ENCODE results near the gene STPG3. TPM values are rescaled to one million over a fixed set of nuclear protein-coding genes. Genes with fewer than 3 reads are reported as not detected.

The STPG3 gene
- total RNA-seq, 2 experiments from 2014 or later: not detected

DNA sequence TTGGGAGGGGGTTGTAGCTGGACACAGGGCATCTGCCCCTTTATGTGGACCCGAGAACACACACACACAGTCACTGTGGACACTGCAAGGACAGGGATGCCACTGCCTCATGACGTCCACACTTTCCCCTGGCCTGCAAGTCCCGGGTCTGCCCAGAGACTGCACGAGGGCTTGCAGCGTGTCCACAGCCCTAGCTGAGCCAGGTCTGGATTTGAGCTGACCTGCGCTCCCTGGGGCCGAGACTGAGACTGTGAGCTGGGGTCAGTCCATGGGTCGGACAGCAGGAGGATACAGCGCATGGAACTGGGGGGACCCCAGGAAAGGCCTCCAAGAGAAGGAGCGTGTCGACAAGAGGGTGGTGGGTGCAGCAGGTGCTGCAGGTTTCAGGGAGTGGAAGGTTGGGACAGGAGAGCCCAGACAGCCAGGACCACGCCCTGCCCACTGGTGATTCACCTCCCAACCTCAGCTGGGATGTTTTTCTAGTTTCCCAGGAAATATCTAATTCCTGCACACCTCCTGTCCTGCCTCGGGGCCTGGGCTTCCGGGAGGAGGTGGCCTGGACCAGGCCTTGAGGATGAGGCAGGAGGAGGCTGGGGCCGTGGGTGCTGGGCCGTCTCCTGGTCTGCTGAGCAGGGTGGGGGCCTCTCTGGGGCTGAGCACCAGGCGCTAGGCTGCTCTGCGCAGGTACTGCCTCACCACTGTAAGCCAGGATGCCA, 24.6 kb upstream of the STPG3 start:
- H3K4me1 ChIP-seq (ENCODE audit: insufficient read depth, low read length): peaks cover 34% of the 10 kb centered on the region

DNA sequence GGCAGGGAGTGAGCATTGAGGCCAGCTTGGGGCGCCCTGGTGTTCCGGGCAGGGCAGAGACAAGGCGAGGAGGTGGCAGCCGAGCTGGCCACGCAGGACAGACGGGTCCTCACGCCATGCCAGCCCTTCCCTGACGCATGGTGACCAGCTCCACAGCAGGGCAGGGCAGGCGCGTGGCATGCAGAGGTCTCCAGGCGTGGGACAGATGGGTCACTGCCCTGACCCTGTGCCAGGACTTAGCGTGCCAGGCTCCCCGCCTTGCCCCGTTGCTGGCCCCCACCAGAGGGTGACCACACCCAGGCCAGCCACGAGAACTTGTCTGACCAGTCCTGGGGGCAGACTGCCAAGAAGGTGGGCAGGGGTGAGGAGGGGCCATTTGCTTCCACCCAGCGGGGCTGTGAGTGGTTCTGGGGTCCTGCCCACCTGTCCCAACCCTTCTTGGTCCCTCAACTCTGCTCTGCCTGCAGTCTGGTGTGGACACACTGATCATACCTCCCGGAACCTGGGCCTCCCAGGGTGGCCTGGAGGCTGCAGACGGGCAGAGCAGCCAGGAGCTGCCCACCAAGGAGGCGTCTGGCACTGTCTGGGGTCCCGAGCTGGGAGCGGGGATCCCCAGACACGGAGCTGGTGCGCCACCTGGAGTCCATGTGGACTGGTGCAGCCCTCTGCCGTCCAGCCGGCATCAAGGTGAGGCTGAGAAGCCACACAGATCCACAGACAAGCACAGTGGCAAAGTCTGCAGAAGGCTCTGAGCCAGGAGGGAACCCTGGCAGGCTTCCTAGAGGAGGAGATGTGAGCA, 23.8 kb upstream of the STPG3 start, which contains the start of gene RNF224:
TSS of gene RNF224 (plus strand) at position 449 of the 799 bp plus-strand sequence. CDS start 834 bp downstream, outside the sequence.
- TF ChIP-seq, protein P1, sequence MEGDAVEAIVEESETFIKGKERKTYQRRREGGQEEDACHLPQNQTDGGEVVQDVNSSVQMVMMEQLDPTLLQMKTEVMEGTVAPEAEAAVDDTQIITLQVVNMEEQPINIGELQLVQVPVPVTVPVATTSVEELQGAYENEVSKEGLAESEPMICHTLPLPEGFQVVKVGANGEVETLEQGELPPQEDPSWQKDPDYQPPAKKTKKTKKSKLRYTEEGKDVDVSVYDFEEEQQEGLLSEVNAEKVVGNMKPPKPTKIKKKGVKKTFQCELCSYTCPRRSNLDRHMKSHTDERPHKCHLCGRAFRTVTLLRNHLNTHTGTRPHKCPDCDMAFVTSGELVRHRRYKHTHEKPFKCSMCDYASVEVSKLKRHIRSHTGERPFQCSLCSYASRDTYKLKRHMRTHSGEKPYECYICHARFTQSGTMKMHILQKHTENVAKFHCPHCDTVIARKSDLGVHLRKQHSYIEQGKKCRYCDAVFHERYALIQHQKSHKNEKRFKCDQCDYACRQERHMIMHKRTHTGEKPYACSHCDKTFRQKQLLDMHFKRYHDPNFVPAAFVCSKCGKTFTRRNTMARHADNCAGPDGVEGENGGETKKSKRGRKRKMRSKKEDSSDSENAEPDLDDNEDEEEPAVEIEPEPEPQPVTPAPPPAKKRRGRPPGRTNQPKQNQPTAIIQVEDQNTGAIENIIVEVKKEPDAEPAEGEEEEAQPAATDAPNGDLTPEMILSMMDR (IDR thresholded peaks at IDR 0.05): peak; percentile 84
- H3K27me3 ChIP-seq (ENCODE audit: control insufficient read depth in 1 of 2, insufficient read depth in 2 of 2, low read length in 2 of 2): peaks cover 3 to 16% of the 10 kb centered on the region in 2 experiments
- no peaks in the 10 kb centered on the region for H3K9me3 Mint-ChIP-seq
- peak; percentile 24 for ATAC-seq (ENCODE audit: poor library complexity)
- H3K27ac ChIP-seq (ENCODE audit: low read depth in 1 of 2, low read length in 2 of 2): no peak within 1 kb of the TSS
- ChIA-PET CTCF (interaction anchor here (0.5 to 2.5 kb wide), 15 partner anchors 9 to 198 kb away, joined by 3 to 15 read pairs (median 3); partner anchors contain the start of genes ANAPC2, NPDC1 and SSNA1), POLR2A (interaction anchor here (1.0 to 2.4 kb wide), 5 partner anchors 13 to 141 kb away, joined by 3 to 15 read pairs (median 5); partner anchors contain the start of genes MAN1B1, TPRN and TUBB4B)
- DNase-seq: peak; percentile 73 to 89 (median 78)
- H3K4me1 Mint-ChIP-seq (ENCODE audit: low read depth): peaks cover 18% of the 10 kb centered on the region
- peaks cover 5% of the 10 kb centered on the region for H3K27me3 Mint-ChIP-seq
- no peaks in the 10 kb centered on the region for H3K36me3 Mint-ChIP-seq (ENCODE audit: low read depth)
- no peak within 1 kb of the TSS for H3K4me3 ChIP-seq (ENCODE audit: low read length)
- H3K27ac Mint-ChIP-seq: no peak within 1 kb of the TSS
- peaks cover 0 to 10% of the 10 kb centered on the region in 2 experiments for H3K9me3 ChIP-seq (ENCODE audit: control insufficient read depth in 1 of 2, insufficient read depth in 1 of 2, low read length in 2 of 2)
- intact Hi-C loops (cut with DNase I, micrococcal nuclease): loop anchor here (1.0 to 5.0 kb wide), 5 partner anchors 105 to 181 kb away; partner anchors contain the start of gene NPDC1 (in 2 of the 2)
- peak within 1 kb of the TSS; percentile 1 for H3K4me3 Mint-ChIP-seq
- no peaks in the 10 kb centered on the region for H3K36me3 ChIP-seq (ENCODE audit: insufficient read depth, low read length)
- H3K4me1 ChIP-seq (ENCODE audit: insufficient read depth, low read length): peaks cover 31% of the 10 kb centered on the region

More for the DNA sequence above, 24.6 kb upstream of the STPG3 start:
- Mint-ChIP-seq H3K27me3 (peaks cover 5% of the 10 kb centered on the region), H3K4me1 (ENCODE audit: low read depth) (peaks cover 18% of the 10 kb centered on the region), H3K4me3 (no peak overlapping the region), H3K36me3 (ENCODE audit: low read depth) (no peaks in the 10 kb centered on the region), H3K27ac (no peak overlapping the region), H3K9me3 (no peaks in the 10 kb centered on the region)
- no peak for ATAC-seq (ENCODE audit: poor library complexity)
- Histone ChIP-seq H3K9me3 (ENCODE audit: control insufficient read depth in 1 of 2, insufficient read depth in 1 of 2, low read length in 2 of 2) (peaks cover 0 to 4% of the 10 kb centered on the region in 2 experiments), H3K4me3 (ENCODE audit: low read length) (no peak overlapping the region), H3K36me3 (ENCODE audit: insufficient read depth, low read length) (no peaks in the 10 kb centered on the region), H3K27me3 (ENCODE audit: control insufficient read depth in 1 of 2, insufficient read depth in 2 of 2, low read length in 2 of 2) (peaks cover 3 to 16% of the 10 kb centered on the region in 2 experiments), H3K27ac (ENCODE audit: low read depth in 1 of 2, low read length in 2 of 2) (no peak overlapping the region)
- POLR2A ChIA-PET: interaction anchor here (1.3 to 2.4 kb wide), 4 partner anchors 14 to 131 kb away, joined by 4 to 15 read pairs (median 8); partner anchors contain the start of genes TPRN and TUBB4B
- intact Hi-C loops (cut with DNase I, micrococcal nuclease): loop anchor here (1.0 to 5.0 kb wide), 5 partner anchors 104 to 180 kb away; partner anchors contain the start of gene NPDC1 (in 2 of the 2)
- TF ChIP-seq, protein P1 (IDR thresholded peaks at IDR 0.05): no peak
- CTCF ChIA-PET: interaction anchor here (0.6 to 2.5 kb wide), 3 partner anchors 10 to 198 kb away, joined by 3 to 15 read pairs (median 4); no protein-coding TSS in a partner anchor
- DNase-seq: no peak

Measured in CD4-positive, alpha-beta T cell (primary cell).